ENCODE results near the gene OR51I2. TPM values are rescaled to one million over a fixed set of nuclear protein-coding genes. Genes with fewer than 3 reads are reported as not detected.

OR51I2 gene
- not detected in 2 replicates for total RNA-seq (2021)
- long read RNA-seq = 0 reads

GRCh38 chr11:5449023-5449422 lies at the start of gene OR51I2:
Gene OR51I2, plus strand, starts transcription at chr11:5449323. Its CDS starts 4,166 bp downstream, at chr11:5453489.
- H4K20me1 ChIP-seq (ENCODE audit: control insufficient read depth, insufficient read depth, insufficient read length) = no peaks in the 10 kb centered on the region

More at GRCh38 chr11:5449023-5449422, at the start of gene OR51I2:
- Histone ChIP-seq H3K79me2 (ENCODE audit: insufficient read depth, low read length) (no peaks in the 10 kb centered on the region), H2AK5ac (ENCODE audit: insufficient read length, low read length) (no peak within 1 kb of the TSS), H2BK12ac (ENCODE audit: insufficient read length, low read depth, low read length) (no peak within 1 kb of the TSS), H3K4me1 (ENCODE audit: insufficient read depth, low read length) (no peaks in the 10 kb centered on the region), H3K23me2 (ENCODE audit: insufficient read length, low read depth, low read length, poor library complexity, severe bottlenecking) (no peaks in the 10 kb centered on the region), H2AFZ (ENCODE audit: low read length) (no peak within 1 kb of the TSS), H3T11ph (ENCODE audit: low read length) (no peak within 1 kb of the TSS), H3K23ac (ENCODE audit: insufficient read length, low read depth, low read length) (no peak within 1 kb of the TSS), H3K18ac (ENCODE audit: insufficient read length, low read depth, low read length) (no peak within 1 kb of the TSS), H4K5ac (ENCODE audit: insufficient read length, low read depth, low read length) (no peak within 1 kb of the TSS), H3K4ac (ENCODE audit: low read depth, low read length) (no peak within 1 kb of the TSS), H3K4me2 (ENCODE audit: insufficient read depth, insufficient read length, low read length) (no peak within 1 kb of the TSS), H3K27me3 (ENCODE audit: insufficient read depth, low read length) (no peaks in the 10 kb centered on the region), H2BK20ac (ENCODE audit: low read depth, low read length, poor library complexity, severe bottlenecking) (no peak within 1 kb of the TSS), H2BK5ac (ENCODE audit: insufficient read length, low read length) (no peak within 1 kb of the TSS), H3K27ac (ENCODE audit: insufficient read length, low read depth, low read length) (no peak within 1 kb of the TSS), H2BK120ac (ENCODE audit: low read depth, low read length, poor library complexity, severe bottlenecking) (no peak within 1 kb of the TSS), H4K8ac (replicated peaks; ENCODE audit: insufficient read length, low read depth, low read length) (no peak within 1 kb of the TSS), H3K56ac (ENCODE audit: insufficient read length, low read depth, low read length) (no peak within 1 kb of the TSS), H2BK15ac (ENCODE audit: low read depth, low read length) (no peak within 1 kb of the TSS), H4K91ac (ENCODE audit: insufficient read length, low read depth, low read length) (no peak within 1 kb of the TSS), H3K9ac (ENCODE audit: extremely low read depth, insufficient read length, low read length) (no peak within 1 kb of the TSS), H3K79me1 (ENCODE audit: insufficient read depth, low read depth, low read length, poor library complexity, severe bottlenecking) (no peaks in the 10 kb centered on the region), H3K9me3 (ENCODE audit: control insufficient read depth, low read depth, low read length) (no peaks in the 10 kb centered on the region), H3K14ac (ENCODE audit: insufficient read depth, low read length) (no peak within 1 kb of the TSS)
- H3K27ac Mint-ChIP-seq = no peak within 1 kb of the TSS; a peak in 1 of 7 replicates
- no peaks in the 10 kb centered on the region for H3K9me3 Mint-ChIP-seq
- no peak for DNase-seq
- H3K4me3 Mint-ChIP-seq = no peak within 1 kb of the TSS
- WGBS (ENCODE audit: extremely low coverage, insufficient read length, low lambda C conversion rate) = no CpG with 5 or more reads among the region's 2 CpGs
- peaks cover 17 to 26% of the 10 kb centered on the region in 2 experiments for H3K4me1 Mint-ChIP-seq
- no peak for TF ChIP-seq CTCF (conservative IDR thresholded peaks at IDR 0.05)
- no peaks in the 10 kb centered on the region for H3K36me3 Mint-ChIP-seq (ENCODE audit: insufficient read depth in 1 of 3, low read depth in 3 of 3)
- H3K27me3 Mint-ChIP-seq (ENCODE audit: low read depth) = peaks cover 4% of the 10 kb centered on the region
